T-helper 22 cell (primary cell): Measurements from ENCODE around the gene CDKN2D.

ENCODE experiments used
- DNase-seq: peaks from one replicate; pipeline ENCODE4 v3.0.0-alpha.2; 2020; ENCODE audit warnings: low read depth

The CDKN2D gene

GRCh38 chr19:10520652-10521318 lies 48.0 kb downstream of the CDKN2D start:
- DNase-seq: no peak

- DNase-seq: no peak
These were observed 49.4 kb downstream of the CDKN2D start for GRCh38 chr19:10519421-10519820.

- no peak for DNase-seq
These were observed 50.1 kb downstream of the CDKN2D start for GRCh38 chr19:10518444-10519361.

GRCh38 chr19:10517760-10518443 lies 50.9 kb downstream of the CDKN2D start:
- no peak for DNase-seq

GRCh38 chr19:10517361-10517759 lies 51.4 kb downstream of the CDKN2D start, which contains the start of gene S1PR5:
S1PR5 (minus strand) TSS chr19:10517447; CDS start chr19:10515011, 2,436 bp downstream.
- no peak for DNase-seq

- no peak for DNase-seq
These were observed 52.0 kb downstream of the CDKN2D start for GRCh38 chr19:10516671-10517286.
